GM12878 (cell line): ENCODE data around the gene PHLPP1. TPM values are rescaled to one million over a fixed set of nuclear protein-coding genes. Genes with fewer than 3 reads are reported as not detected.

Source experiments
- ATAC-seq: fragments of 200-7000 bp; cut with Tn5 transposase; 3 replicates; pipeline ENCODE4 v1.9.1; 2020; ENCODE audit warnings: mild to moderate bottlenecking, moderate library complexity
- BruUV-seq: library from RNA; stranded (reverse); fragments of 400-500 nt; replicated peaks from 2 replicates; lab custom pipeline; 2021; lab: Mats Ljungman, UMichigan
- CTCF ChIA-PET: fragments of 300-600 bp; sonication (Branson Sonifier 250); formaldehyde crosslinking; extraction: SDS; loops from one replicate; lab custom pipeline; 2021; ENCODE audit warnings: inconsistent platforms; lab: Yijun Ruan, JAX
- POLR2A ChIA-PET: fragments of 350-600 bp; formaldehyde crosslinking; extraction: SDS; loops from one replicate; lab custom pipeline; 2021; ENCODE audit warnings: inconsistent platforms; lab: Charles Lee
- RAD21 ChIA-PET: fragments of 300-600 bp; sonication (Branson Sonifier 250); formaldehyde crosslinking; loops from one replicate; lab custom pipeline; 2023; ENCODE audit warnings: antibody characterized with exemption; ENCODE audit not compliant: unreplicated experiment; lab: Charles Lee
- SMC1A ChIA-PET: fragments of 300-600 bp; sonication (Branson Sonifier 250); formaldehyde crosslinking; loops from one replicate; lab custom pipeline; 2023; ENCODE audit not compliant: unreplicated experiment, uncharacterized antibody; lab: Charles Lee
- DNase-seq: peaks from one replicate; pipeline ENCODE4 v3.0.0-alpha.2; 2011; ENCODE audit warnings: low read depth, low spot score
- FAIRE-seq: peaks from 3 replicates; lab custom pipeline; 2011; peaks lifted over from hg19 to GRCh38; lab: Jason Lieb, UNC
- H2AFZ ChIP-seq: 2 replicates; pipeline ENCODE4 v1.6.0; 2011; ENCODE audit warnings: low read depth, low read length, control low read depth; ENCODE audit not compliant: control insufficient read depth
- H3K27ac ChIP-seq: 2 replicates; pipeline ENCODE4 v1.5.1; 2011; ENCODE audit warnings: control low read depth; ENCODE audit not compliant: control insufficient read depth, insufficient read depth
- H3K27me3 ChIP-seq, 2 experiments: replicated peaks in 1 of 2; 2 replicates each; pipeline versions ENCODE4 v1.6.0 to v1.6.1; 2011; ENCODE audit warnings: low read length in 1 of 2; ENCODE audit not compliant: control insufficient read depth in 2 of 2, insufficient read depth in 2 of 2
- H3K36me3 ChIP-seq, 2 experiments: 2 replicates each; pipeline ENCODE4 v1.5.1; 2011; ENCODE audit warnings: low read length in 1 of 2; ENCODE audit not compliant: control insufficient read depth in 2 of 2, insufficient read depth in 2 of 2
- H3K4me1 ChIP-seq: 2 replicates; pipeline ENCODE4 v1.6.1; 2011; ENCODE audit warnings: mild to moderate bottlenecking, low read length, moderate library complexity, mixed read lengths; ENCODE audit not compliant: control insufficient read depth, insufficient read depth
- H3K4me2 ChIP-seq: 2 replicates; pipeline ENCODE4 v1.6.0; 2011; ENCODE audit warnings: control low read depth; ENCODE audit not compliant: control insufficient read depth, insufficient read depth
- H3K4me3 ChIP-seq: fragments of 200-600 bp; sonication (generic); 2 replicates; pipeline ENCODE4 v1.5.1; 2016
- H3K79me2 ChIP-seq: 2 replicates; pipeline ENCODE4 v1.6.0; 2011; ENCODE audit warnings: low read length; ENCODE audit not compliant: control insufficient read depth, insufficient read depth
- H3K9ac ChIP-seq: 2 replicates; pipeline ENCODE4 v1.8.0; 2011; ENCODE audit warnings: low read length, control low read depth, mixed read lengths; ENCODE audit not compliant: control insufficient read depth, insufficient read depth
- H3K9me3 ChIP-seq: replicated peaks from 3 replicates; pipeline ENCODE4 v1.5.1; 2011; ENCODE audit warnings: mild to moderate bottlenecking, low read length; ENCODE audit not compliant: control insufficient read depth, insufficient read depth
- H4K20me1 ChIP-seq: 2 replicates; pipeline ENCODE4 v1.6.0; 2011; ENCODE audit not compliant: control insufficient read depth, insufficient read depth
- BHLHE40 ChIP-seq, 2 experiments: fragments of 450-650 bp in 1 of 2; IDR thresholded peaks; 2 replicates each; pipeline ENCODE4 v1.6.1; 2011 to 2017; ENCODE audit warnings: low read depth in 2 of 2, borderline replicate concordance in 1 of 2, improper control_type of control experiment in 1 of 2, low read length in 1 of 2, mild to moderate bottlenecking in 1 of 2
- CHD2 ChIP-seq: IDR thresholded peaks from 2 replicates; pipeline ENCODE4 v1.6.1; 2011; ENCODE audit warnings: low read depth, low read length, improper control_type of control experiment, borderline replicate concordance
- HDAC2 ChIP-seq: fragments of 200-600 bp; sonication (generic); IDR thresholded peaks from 2 replicates; pipeline ENCODE4 v1.6.1; 2017
- IKZF1 ChIP-seq: fragments of 450-650 bp; conservative IDR thresholded peaks from 2 replicates; pipeline ENCODE4 v1.6.1; 2017; ENCODE audit warnings: antibody characterized with exemption, mild to moderate bottlenecking
- NR2F1 ChIP-seq: fragments of 450-650 bp; conservative IDR thresholded peaks from 2 replicates; pipeline ENCODE4 v1.6.1; 2017; ENCODE audit warnings: mild to moderate bottlenecking
- RELA ChIP-seq: fragments of 450-650 bp; IDR thresholded peaks from 2 replicates; pipeline ENCODE4 v1.8.0; 2014; ENCODE audit warnings: borderline replicate concordance; ENCODE audit not compliant: partially characterized antibody
- SIX5 ChIP-seq: IDR thresholded peaks from 2 replicates; pipeline ENCODE4 v1.6.1; 2011; ENCODE audit warnings: mild to moderate bottlenecking, low read depth, low read length, moderate library complexity; ENCODE audit not compliant: severe bottlenecking
- SMC3 ChIP-seq: IDR thresholded peaks from 2 replicates; pipeline ENCODE4 v1.6.1; 2011; ENCODE audit warnings: low read length, improper control_type of control experiment, borderline replicate concordance
- SREBF1 ChIP-seq: IDR thresholded peaks from 2 replicates; pipeline ENCODE4 v1.6.1; 2012; ENCODE audit warnings: mild to moderate bottlenecking, low read length
- TCF3 ChIP-seq: IDR thresholded peaks from 2 replicates; pipeline ENCODE4 v1.6.1; 2012; ENCODE audit warnings: low read depth, mild to moderate bottlenecking, low read length, borderline replicate concordance; ENCODE audit not compliant: insufficient read depth
- ZNF217 ChIP-seq: fragments of 450-650 bp; IDR thresholded peaks from 2 replicates; pipeline ENCODE4 v1.6.1; 2017; ENCODE audit warnings: antibody characterized with exemption, mild to moderate bottlenecking
- ZNF622 ChIP-seq: fragments of 450-650 bp; IDR thresholded peaks from 2 replicates; pipeline ENCODE4 v1.6.1; 2017; ENCODE audit warnings: mild to moderate bottlenecking, inconsistent platforms
- WGBS: methylation state at CpG from one replicate; pipeline ENCODE4 v1.1.6; 2016; ENCODE audit warnings: low lambda C conversion rate; ENCODE audit not compliant: insufficient replicate concordance, insufficient coverage; ENCODE audit errors: missing lambda C conversion rate; 5-methylcytosine and 5-hydroxymethylcytosine counted together
- in situ Hi-C: fragments of 300-500 bp; cut with MboI; formaldehyde crosslinking; loops from 9 replicates; pipeline ENCODE4 v1.14.3; 2018; ENCODE audit warnings: mixed read lengths
- intact Hi-C: fragments of 100-400 bp; cut with micrococcal nuclease; formaldehyde crosslinking; loops from one replicate; pipeline ENCODE4 v1.14.2; 2022; ENCODE audit not compliant: unreplicated experiment
- polyA plus RNA-seq, 11 experiments: library from polyadenylated mRNA; depleted of rRNA in 4 of 11; unstranded in 6 of 11; stranded (reverse) in 5 of 11; fragments of >200 nt; fragmentation: Nextera tagmentation in 4 of 11; fragmentation: Illumina TruSeq in 1 of 11; extraction: Ambion mirVana in 4 of 11; extraction: Trizol in 1 of 11; gene quantifications; 1 replicate in 1 of 11; 2 replicates in 10 of 11; pipeline versions ENCODE4 v1.2.1 to v1.2.3, GENCODE V29; 2011 to 2016; ENCODE audit warnings: inconsistent platforms in 2 of 11, missing spikeins in 2 of 11, low read depth in 1 of 11
- total RNA-seq, 4 experiments: library from RNA; depleted of rRNA in 3 of 4; stranded (reverse); fragments of >200 nt in 3 of 4; fragmentation: Illumina TruSeq in 1 of 4; extraction: Trizol in 1 of 4; gene quantifications; 2 replicates each; pipeline versions ENCODE4 v1.2.1 to v1.2.3, GENCODE V29; 2013 to 2021
- TF ChIP-seq, protein P1 (sequence below): fragments of 450-650 bp; IDR thresholded peaks from 2 replicates; pipeline ENCODE4 v1.6.1; 2016; ENCODE audit warnings: mild to moderate bottlenecking
- TF ChIP-seq, protein P2 (sequence below), 3 experiments: IDR thresholded peaks in 2 of 3; conservative IDR thresholded peaks in 1 of 3; 2 replicates each; pipeline ENCODE4 v1.5.1; 2011; ENCODE audit warnings: low read depth in 3 of 3, low read length in 3 of 3, mild to moderate bottlenecking in 3 of 3, control low read depth in 2 of 3, moderate library complexity in 2 of 3, inconsistent platforms in 1 of 3, mixed read lengths in 1 of 3; ENCODE audit not compliant: control insufficient read depth in 2 of 3, insufficient read depth in 1 of 3; ENCODE audit errors: extremely low read depth in 1 of 3

Gene PHLPP1
- total and polyA plus RNA-seq, 10 of the 15 experiments (the other 5 are each of a cell fraction or from before 2014, with no cell fraction given): 0.42 to 7.0 (median 1.9) TPM

DNA sequence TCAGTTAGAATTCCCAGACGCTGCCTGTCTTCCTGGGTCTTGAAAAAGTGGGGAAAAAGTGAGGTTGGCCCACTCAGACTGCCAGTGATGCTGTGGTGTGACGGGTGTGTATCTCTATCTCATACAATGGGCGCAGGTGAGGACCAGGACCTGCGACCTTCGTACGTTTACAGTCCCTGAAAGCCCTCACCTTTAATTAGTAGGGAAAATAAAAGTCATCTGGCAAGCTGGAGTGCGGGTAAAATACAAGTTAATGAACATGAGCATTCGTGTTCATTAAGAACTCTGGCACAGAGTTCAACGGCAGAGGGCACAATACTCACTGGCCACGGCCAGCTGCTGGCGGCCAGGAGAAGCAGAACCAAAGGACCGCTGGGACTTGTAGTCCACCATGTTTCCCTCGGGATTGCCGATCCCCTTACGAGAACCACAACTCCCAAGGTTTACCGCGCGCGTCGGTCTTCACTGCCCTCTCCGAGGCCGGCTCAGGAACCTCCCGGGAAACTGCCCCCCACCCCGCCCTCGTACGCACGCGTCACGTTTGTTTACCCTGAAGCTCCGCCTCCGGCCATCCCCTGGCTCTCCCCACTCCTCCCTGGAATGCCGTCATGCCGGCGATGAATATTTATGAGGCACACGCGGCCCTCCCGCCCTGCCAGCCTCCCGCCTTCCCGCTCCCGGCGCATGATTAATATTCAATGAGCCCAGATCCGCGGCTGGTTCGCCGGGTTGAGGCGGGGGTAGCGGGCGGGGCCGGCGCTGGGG, 488 bp upstream of the PHLPP1 start (continued):
- peak; percentile 92 for TF ChIP-seq SMC3
- TF ChIP-seq TCF3: peak; percentile 69; the same call in 1 of the 2 replicates
- TF ChIP-seq CHD2: 0 out of 2 replicates have a peak, but pooled peaks have one; percentile 52
- TF ChIP-seq, protein P1, sequence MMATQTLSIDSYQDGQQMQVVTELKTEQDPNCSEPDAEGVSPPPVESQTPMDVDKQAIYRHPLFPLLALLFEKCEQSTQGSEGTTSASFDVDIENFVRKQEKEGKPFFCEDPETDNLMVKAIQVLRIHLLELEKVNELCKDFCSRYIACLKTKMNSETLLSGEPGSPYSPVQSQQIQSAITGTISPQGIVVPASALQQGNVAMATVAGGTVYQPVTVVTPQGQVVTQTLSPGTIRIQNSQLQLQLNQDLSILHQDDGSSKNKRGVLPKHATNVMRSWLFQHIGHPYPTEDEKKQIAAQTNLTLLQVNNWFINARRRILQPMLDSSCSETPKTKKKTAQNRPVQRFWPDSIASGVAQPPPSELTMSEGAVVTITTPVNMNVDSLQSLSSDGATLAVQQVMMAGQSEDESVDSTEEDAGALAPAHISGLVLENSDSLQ: peak; percentile 41; the same call in 1 of the 2 replicates
- TF ChIP-seq SIX5: peak; percentile 93

DNA sequence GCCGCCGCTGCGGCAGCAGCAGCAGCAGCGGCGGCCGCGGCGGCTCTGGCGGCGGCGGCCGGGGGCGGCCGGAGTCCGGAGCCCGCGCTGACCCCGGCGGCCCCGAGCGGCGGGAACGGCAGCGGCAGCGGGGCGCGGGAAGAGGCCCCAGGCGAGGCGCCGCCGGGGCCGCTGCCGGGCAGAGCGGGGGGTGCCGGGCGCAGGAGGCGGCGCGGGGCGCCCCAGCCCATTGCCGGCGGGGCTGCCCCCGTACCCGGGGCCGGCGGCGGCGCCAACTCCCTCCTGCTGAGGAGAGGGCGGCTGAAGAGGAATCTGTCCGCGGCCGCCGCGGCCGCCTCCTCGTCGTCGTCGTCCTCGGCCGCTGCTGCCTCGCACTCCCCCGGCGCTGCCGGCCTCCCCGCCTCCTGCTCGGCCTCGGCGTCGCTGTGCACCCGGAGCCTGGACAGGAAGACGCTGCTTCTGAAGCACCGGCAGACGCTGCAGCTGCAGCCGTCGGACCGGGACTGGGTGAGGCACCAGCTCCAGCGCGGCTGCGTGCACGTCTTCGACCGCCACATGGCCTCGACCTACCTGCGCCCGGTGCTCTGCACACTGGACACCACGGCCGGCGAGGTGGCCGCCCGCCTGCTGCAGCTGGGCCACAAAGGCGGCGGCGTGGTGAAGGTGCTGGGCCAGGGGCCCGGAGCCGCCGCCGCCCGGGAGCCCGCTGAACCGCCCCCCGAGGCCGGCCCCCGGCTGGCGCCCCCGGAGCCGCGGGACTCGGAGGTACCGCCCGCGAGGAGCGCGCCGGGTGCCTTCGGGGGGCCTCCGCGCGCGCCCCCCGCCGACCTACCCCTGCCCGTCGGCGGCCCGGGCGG, 646 bp downstream of the PHLPP1 start:
- RAD21 ChIA-PET: interaction anchor here (0.6 to 2.5 kb wide), 6 partner anchors 19 to 723 kb away, joined by 3 to 34 read pairs (median 4); no protein-coding TSS in a partner anchor
- POLR2A ChIA-PET: interaction anchor here (1.5 kb wide), 1 partner anchor 242 kb away, joined by 6 read pairs; no protein-coding TSS in a partner anchor
- Histone ChIP-seq H3K9me3 (no peaks in the 10 kb centered on the region), H4K20me1 (no peaks in the 10 kb centered on the region), H3K79me2 (peaks cover 28% of the 10 kb centered on the region), H3K27ac (peak overlapping the region; percentile 54), H3K4me3 (peak overlapping the region; percentile 79; the same call in 1 of the 2 replicates), H3K9ac (peak overlapping the region; percentile 61; the same call in 1 of the 2 replicates), H3K4me1 (0 out of 2 replicates have a peak, but pooled peaks cover 2% of the 10 kb centered on the region), H3K27me3 (no peaks in the 10 kb centered on the region), H2AFZ (peak overlapping the region; percentile 84), H3K36me3 (no peaks in the 10 kb centered on the region), H3K4me2 (peak overlapping the region; percentile 63; the same call in 1 of the 2 replicates)
- WGBS: under 1% methylated on average over 66 of the region's 127 CpGs
- FAIRE-seq (no peak), ATAC-seq (peak; percentile 37), DNase-seq (no peak)
- in situ Hi-C loops: loop anchor here (10.0 to 25.0 kb wide), 3 partner anchors 239 to 709 kb away; partner anchors contain the start of gene VPS4B
- SMC1A ChIA-PET: interaction anchor here (1.2 to 1.4 kb wide), 4 partner anchors 13 to 264 kb away, joined by 3 to 4 read pairs (median 4); no protein-coding TSS in a partner anchor
- intact Hi-C loops: loop anchor here (1.0 to 10.0 kb wide), 6 partner anchors 123 to 719 kb away; partner anchors contain the start of gene ZCCHC2
- CTCF ChIA-PET: interaction anchor here (0.8 to 6.6 kb wide), 6 partner anchors 130 to 723 kb away, joined by 3 to 57 read pairs (median 4); no protein-coding TSS in a partner anchor
- no TSS peak for BruUV-seq
- TF ChIP-seq RELA (peak; percentile 30), SREBF1 (no peak), ZNF622 (no peak), NR2F1 (0 out of 2 replicates have a peak, but pooled peaks have one; percentile 6), ZNF217 (no peak), IKZF1 (peak; percentile 87), BHLHE40 (IDR thresholded peaks at IDR 0.05; ENCODE audit: borderline replicate concordance in 1 of 2, low read depth in 2 of 2, low read length in 1 of 2) (peak in 1 of 2 experiments; percentile 28; a peak in 1 of 4 replicates), HDAC2 (0 out of 2 replicates have a peak, but pooled peaks have one; percentile 50)
- TF ChIP-seq, protein P2, sequence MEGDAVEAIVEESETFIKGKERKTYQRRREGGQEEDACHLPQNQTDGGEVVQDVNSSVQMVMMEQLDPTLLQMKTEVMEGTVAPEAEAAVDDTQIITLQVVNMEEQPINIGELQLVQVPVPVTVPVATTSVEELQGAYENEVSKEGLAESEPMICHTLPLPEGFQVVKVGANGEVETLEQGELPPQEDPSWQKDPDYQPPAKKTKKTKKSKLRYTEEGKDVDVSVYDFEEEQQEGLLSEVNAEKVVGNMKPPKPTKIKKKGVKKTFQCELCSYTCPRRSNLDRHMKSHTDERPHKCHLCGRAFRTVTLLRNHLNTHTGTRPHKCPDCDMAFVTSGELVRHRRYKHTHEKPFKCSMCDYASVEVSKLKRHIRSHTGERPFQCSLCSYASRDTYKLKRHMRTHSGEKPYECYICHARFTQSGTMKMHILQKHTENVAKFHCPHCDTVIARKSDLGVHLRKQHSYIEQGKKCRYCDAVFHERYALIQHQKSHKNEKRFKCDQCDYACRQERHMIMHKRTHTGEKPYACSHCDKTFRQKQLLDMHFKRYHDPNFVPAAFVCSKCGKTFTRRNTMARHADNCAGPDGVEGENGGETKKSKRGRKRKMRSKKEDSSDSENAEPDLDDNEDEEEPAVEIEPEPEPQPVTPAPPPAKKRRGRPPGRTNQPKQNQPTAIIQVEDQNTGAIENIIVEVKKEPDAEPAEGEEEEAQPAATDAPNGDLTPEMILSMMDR (IDR thresholded peaks at IDR 0.05 in 2 of 3, conservative IDR thresholded peaks at IDR 0.05 in 1 of 3; ENCODE audit: control insufficient read depth in 2 of 3, extremely low read depth in 1 of 3, insufficient read depth in 1 of 3, low read depth in 3 of 3, low read length in 3 of 3): 0 out of 6 replicates have a peak, but pooled peaks of 1 of the 3 experiments have one; percentile 2
